Stimulated activated CD4-positive, alpha-beta T cell treated with anti-CD3 and anti-CD28 coated beads, TNF-alpha, amount 100 ng/mL, for 1 hour (primary cell): ENCODE data around the gene CLPTM1.
A peak's percentile ranks its signal among the peaks of the same experiment; 100 is the strongest.
"Not testable (repeated sequence)": the region's sequence is repeated elsewhere in the genome, so short reads cannot be mapped to it uniquely, and the experiment has no call there.

ENCODE experiments used
- DNase-seq, 3 donors: peaks; one replicate each; pipeline ENCODE4 v3.0.0-alpha.2; 2020; ENCODE audit warnings: low read depth in 3 of 3, low spot score in 1 of 3

CLPTM1 gene

DNA sequence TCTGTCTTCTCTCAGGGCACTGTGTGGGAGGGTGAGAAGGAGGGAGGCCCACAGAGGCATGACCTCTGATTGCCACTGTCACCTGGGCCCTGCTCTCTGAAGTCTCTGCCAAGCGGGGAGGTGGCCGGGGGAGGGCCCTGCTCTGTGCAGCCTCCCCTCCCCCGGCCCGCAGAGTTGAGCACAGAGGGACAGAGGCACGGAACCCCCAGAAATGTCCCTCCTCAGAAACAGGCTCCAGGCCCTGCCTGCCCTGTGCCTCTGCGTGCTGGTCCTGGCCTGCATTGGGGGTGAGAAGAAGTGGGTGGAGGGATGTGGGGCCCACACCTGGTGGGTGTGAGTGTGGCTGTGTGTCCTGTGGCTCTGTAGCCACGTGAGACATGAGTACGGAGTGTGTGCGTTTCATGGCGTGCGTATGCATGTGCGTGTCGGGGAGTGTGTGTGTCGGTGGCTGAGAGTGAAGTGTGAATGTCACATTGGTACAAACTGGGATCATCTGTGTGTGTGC is 13.1 kb upstream of the CLPTM1 start, which contains the start of gene APOC4:
Gene APOC4 (plus strand): TSS at position 171 of the 505 bp plus-strand sequence. CDS start 41 bp downstream, at position 212.
- DNase-seq: no peak

DNA sequence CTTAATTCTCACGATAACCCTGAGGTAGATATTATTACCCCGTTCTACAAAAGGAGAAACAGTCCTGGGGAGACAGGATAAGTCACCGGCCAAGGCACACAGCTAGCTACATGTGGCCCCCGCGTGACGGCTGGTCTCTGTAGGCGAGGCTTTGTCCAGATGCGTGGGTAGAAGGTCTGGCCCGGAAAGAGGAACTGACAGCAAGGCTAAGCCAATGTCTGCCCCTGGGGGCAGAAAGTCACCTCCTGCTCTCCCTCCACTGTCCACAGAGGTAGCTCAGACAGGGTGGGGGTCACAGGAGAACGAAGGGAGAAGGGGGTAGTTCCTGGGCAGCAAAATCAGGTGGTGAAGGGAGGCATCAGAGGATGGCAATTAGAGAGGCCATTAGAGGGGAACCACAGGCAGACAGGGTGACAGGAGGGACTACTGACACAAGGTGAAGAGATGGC is 11.4 kb upstream of the CLPTM1 start:
- no peak for DNase-seq

DNA sequence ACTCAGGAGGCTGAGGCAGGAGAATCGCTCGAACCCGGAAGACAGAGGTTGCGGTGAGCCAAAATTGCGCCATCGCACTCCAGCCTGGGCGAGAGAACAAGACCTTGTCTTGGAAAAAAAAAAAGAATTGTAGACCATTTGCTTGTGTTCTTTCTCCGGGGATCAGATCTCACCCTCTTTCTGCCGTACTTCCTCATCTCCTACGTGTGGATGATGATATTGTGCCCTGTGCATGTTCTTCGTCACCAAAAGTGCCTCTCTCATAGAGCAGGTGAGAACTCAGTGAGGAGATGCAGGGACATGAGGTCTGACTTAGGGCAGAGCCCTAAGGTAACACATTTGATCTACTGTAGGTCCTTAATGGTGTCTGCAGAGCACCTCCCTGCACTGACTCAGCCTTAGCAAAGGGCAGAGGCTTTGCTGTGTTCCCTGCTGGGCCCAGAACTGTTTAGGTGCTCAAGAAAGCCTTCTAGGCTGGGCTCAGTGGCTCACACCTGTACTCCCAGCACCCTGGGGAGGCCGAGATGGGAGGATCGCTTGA is 8.1 kb upstream of the CLPTM1 start:
- no peak for DNase-seq

DNA sequence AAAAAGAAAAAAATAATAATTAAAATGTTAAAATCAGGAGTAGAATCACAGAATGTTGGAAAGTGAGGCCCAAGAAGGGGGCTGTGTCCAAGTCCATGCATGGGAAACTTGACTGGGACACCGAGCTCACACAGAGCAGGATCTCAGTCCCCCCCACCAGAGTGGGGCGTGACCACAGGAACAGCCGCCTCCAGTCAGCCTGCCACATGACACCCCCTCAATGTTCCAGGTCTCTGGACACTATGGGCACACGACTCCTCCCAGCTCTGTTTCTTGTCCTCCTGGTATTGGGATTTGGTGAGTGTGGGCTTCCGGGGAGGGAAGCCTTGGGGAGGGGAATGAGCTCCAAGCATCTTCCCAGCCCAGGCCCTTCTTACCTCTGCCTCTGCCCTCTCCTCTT is 6.9 kb upstream of the CLPTM1 start:
- DNase-seq: no peak

DNA sequence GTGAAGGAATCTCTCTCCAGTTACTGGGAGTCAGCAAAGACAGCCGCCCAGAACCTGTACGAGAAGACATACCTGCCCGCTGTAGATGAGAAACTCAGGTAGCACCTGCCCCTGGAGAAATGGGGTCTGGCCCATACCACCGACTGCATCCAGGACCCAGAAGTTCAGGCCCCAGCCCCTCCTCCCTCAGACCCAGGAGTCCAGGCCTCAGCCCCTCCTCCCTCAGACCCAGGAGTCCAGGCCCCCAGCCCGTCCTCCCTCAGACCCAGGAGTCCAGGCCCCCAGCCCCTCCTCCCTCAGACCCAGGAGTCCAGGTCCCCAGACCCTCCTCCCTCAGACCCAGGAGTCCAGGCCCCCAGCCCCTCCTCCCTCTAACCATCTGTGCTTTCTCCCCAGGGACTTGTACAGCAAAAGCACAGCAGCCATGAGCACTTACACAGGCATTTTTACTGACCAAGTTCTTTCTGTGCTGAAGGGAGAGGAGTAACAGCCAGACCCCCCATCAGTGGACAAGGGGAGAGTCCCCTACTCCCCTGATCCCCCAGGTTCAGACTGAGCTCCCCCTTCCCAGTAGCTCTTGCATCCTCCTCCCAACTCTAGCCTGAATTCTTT is 6.3 kb upstream of the CLPTM1 start:
- DNase-seq: no peak

DNA sequence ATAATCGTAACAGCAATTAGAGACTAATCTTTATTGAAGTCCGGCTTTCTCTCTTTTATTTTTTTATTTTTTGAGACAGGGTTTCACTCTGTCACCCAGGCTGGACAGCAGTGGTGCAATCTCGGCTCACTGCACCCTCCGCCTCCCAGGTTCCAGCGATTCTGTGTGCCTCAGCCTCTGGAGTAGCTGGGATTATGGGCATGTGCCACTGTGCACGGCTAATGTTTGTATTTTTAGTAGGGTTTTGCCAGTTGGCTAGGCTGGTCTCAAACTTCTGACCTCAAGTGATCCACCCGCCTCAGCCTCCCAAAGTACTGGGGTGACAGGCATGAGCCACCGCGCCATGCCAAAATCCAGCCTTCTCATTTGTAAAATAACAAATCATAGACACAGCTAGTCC is 5.6 kb upstream of the CLPTM1 start:
- DNase-seq: no peak

DNA sequence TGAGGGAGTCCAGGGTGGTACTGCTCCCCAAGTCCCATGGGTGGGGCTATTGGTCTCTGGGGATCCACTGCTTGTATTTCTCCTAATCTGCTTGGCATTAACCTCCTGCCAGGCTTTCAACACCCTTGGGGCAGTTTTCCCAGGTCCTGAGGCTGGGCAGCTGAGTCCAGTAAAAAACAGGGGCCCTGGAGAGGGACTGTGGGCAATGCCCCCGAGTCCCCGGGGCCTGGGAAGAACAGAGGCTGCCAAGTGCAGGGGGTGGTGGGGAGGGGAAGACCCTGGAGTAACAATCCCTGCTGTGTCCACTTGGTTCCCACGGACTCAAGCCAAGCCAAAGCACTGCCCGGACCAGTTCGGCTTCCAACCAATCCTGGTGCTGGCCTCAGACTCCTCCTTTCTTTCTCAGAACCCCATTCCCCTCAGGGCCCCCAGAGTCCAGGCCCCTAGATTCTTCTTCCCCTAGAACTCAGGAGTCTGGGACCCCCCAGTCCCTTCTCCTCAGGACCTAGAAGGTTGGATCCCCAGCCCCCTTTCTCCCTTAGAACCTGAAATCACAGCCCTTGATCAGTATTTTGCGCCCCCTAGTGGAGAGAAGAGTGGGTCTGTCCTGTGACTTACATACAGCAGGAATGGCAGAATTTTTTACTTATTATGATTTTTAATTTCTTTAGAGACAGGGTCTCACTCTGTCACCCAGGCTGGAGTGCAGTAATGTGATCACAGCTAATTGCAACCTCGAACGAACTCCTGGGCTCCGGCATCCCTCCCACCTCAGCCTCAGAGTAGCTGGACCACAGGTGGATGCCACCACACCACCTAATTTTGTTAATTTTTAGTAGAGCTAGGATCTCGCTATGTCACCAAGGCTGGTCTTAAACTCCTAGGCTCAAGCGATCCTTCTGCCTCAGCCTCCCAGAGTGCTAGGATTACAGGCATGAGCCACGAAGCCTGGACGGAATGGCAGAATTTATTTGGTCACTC is 3.7 kb upstream of the CLPTM1 start:
- peak in 2 of 3 donors; percentile 39 to 40 for DNase-seq

DNA sequence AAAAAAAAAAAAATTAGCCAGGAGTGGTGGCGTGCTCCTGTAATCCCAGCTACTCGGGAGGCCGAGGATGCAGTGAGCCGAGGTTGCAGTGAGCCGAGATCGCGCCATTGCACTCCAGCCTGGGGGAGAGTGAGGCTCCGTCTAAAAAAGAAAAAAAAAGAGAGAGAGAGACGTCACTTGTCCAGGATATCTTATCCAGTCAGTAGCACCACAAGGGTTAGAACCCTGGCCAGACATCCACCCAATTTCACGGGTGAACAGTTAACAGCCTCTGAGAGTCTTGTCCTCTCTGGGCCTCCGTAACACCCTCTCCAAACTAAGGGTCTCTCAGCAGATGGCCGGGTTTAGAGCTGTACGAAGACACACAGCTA is 917 bp upstream of the CLPTM1 start:
- no peak for DNase-seq

DNA sequence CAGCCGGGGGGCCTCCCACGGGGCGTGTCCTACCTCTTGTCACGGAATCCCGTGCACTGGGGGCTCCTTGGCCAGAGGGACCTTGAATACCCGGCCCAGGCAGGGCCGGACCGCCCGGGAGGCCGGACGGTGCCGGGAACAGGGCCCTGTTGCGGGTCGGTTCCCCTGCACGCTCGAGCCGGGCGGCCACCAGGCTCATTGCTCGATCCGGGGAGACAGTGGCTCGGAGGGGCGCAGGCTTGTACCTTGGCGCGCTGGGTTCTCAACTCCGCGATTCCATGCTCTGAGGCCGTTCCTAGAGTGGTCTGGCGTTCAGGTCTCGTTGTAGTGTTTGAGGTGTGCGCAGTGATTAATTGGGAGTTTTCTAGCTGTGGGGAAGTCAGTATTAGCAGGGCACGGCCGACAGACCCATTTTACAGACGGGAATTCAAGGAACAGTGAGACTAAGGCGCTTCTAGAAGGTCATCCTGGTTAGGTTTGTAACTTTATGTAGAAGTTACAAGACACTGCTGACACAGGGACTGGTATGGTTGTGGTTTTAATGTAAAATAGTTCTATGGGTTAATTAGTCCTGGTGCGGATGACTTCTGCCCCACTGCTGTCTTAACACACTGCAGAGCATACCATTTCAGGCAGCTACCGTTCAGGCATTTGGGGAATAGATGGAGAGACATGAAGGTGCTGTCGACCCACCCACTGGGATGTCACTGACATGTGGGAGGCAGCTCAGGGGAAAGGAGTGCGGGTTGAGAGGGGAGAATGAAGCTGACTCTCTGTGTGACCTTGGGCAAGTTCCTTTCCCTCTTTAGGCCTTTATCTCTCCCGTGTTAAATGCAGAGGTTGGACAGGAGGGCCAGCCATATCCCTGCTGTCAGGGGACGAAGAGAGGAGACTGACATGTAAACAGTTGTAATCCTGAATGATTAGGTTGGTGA is 592 bp downstream of the CLPTM1 start:
- DNase-seq: no peak

DNA sequence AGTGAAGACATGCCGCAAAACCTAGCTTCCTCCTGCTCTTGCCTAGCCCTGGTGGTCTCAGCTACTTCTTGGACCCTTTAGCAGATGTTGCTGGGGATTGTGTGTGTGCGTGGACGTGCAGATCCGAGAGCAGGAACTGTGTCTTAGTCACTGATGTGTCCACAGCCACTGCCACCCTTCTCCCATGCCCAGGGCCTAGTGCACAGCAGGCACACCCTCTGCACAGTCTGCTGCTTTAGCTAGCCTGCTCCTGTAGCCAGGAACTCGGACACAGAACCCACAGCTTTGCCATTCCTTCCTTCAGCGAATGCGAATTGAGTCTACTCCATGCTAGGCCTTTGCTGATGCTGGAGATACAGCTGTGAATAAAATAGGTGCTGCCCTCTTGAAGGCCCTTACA is 2.3 kb downstream of the CLPTM1 start:
- no peak for DNase-seq

DNA sequence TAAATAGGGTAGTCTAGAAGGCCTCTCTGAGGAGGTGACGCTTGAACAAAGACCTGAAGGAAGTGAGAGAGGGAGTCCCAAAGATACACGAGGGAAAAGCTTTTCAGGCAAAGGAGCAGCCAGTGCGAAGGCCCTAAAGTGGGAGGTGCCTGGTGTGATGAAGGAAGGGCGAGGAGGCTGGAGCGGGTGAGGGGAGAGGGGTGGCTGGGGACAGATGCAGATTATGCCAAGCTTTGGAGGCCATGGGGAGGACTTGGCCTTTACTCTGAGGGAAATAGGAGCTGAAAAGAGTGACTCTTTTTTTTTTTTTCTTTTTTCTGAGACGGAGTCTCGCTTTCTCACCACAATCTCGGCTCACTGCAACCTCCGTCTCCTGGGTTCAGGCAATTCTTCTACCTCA is 2.9 kb downstream of the CLPTM1 start:
- DNase-seq: no peak

DNA sequence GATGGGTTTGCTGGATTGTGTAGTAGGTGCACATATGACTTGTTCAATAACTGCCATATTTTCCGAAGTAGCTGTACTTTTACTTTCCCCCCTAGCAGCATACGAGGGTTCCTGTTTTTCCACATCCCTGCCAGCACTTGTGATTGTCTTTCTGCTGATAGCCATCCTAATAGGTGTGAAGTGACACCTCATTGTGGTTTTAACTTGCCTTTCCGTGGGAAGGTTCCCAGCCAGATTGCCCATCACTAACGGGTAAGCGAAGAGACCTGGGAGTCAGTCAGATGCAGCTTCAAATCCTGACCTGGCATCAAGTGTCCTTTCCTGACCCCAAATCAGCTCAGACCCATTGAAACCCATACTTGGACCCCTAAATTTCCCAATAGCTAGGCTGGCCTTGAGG is 4.5 kb downstream of the CLPTM1 start:
- DNase-seq: no peak

DNA sequence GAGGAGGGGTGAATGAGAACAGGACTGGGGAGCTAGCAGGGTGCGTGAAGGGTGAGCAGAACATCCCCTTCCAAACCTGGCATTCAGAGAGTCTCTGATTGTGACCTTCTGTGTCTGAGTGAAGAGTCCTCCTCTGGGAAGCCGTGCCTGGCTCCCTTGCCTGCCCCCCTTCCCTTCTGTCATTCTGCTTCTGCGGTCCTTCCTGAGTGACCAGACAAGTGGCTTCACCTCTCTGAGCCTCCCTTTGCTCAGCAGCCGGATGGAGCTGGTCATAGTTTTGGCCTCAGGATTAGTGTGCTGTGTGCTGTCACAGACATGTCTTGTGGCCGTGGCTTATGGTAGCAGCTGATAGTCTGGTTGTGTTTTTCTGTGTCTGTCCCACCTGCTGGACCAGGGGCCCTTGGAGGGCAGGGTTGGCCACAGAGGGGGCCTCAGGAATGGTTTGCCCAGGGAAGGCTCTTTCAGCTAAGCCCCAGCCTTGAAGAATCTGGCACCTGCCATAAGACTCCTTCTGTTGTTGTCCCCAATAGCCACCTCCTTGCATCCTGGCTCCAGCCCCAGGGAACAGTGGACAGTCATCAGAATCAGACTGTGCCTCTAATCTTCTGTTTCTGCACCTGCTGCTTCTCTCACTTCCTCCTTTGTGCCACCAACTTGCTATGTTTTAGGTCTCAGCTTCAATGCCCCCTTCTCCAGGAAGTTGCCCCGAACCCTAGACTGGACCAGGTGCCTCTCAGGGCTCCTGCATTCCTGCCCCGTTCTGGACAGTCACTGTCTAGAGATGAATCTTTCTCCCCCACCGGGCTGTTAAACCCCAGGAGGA is 5.9 kb downstream of the CLPTM1 start:
- DNase-seq: no peak

DNA sequence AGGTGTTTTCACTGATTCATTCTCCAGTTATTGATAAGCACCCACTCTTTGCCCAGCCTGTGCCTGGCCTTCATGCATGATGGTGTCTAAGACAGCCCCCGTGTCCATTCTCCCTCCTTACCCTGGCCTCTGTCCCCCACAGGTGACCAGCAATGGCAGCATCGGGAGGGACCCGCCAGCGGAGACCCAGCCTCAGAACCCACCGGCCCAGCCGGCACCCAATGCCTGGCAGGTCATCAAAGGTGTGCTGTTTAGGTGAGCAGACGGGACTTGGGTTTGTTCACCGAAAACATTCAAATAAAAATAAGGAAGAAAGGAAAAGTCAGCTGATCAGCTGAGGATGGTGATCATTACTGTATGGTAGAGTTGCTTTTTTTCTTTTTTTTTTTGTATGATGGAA is 6.6 kb downstream of the CLPTM1 start:
- no peak for DNase-seq

DNA sequence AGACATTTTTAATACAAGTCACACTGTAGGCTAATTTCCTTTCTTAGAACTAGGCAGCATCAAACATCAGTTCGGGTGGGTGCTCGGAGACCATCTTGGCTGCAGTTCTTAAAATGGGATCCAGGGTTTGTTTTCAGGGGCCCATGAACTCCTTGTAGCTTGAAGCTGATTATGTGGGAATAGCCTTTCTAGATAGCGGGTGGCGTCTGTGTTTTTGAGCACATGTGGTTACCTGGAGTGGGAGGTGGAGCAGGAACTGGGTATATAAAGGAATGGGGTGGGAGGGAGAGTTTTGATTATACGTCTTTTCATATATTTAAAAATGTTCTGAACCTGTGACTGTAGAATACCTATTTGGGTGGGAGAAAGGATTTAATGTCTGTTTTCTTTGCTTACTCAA is 12.9 kb downstream of the CLPTM1 start:
- no peak for DNase-seq

DNA sequence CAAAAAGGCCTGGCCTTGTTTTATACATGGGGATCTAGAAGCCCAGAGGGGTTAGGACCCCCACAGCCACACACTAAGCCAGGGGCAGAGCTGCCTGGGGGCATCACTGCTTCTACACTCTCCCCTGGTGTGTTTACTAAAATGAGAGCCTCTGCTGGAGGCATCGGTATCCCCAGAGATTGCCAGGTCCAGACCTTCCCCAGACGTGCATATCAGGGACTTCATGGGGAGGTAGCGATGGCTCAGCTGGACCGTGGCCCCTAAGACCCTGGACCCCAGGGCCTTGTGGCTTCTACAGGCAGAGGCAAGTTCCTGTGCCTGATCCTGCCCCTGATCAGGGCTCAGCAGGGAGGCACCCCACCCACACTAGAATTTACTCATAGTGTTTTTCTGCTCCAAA is 13.5 kb downstream of the CLPTM1 start:
- no peak for DNase-seq

DNA sequence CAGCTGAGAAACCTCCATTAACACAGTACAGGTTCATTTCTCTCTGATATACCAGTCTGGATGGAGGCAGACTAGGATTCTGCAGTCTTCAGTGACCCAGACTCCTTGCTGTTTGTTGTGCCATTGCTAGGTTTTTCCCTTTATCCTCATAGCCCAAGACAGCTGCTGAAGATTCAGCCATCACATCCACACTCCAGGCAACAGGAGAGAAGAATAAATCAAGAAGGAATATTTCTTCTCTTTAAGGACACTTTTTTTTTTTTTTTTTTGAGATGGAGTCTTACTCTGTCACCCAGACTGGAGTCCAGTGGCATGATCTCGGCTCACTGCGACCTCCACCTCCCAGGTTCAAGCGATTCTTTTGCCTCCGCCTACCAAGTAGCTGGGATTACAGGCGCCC is 14.3 kb downstream of the CLPTM1 start:
- DNase-seq: no peak

DNA sequence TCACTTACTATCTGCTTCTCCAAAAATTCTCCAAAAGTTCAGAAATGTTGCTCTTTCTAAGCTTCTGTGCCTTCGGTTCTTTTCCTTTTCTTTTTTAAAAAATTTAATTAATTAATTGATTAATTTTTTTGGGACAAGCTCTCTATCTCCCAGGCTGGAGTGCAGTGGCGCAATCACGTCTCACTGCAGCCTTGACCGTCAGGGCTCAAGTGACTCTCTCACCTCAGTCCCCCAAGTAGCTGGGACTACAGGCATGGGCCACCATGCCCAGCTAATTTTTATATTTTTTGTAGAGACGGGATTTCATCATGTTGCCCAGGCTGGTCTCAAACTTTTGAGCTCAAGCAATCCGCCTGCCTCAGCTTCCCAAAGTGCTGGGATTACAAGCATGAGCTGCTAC is 16.3 kb downstream of the CLPTM1 start:
- DNase-seq: not testable (repeated sequence)

DNA sequence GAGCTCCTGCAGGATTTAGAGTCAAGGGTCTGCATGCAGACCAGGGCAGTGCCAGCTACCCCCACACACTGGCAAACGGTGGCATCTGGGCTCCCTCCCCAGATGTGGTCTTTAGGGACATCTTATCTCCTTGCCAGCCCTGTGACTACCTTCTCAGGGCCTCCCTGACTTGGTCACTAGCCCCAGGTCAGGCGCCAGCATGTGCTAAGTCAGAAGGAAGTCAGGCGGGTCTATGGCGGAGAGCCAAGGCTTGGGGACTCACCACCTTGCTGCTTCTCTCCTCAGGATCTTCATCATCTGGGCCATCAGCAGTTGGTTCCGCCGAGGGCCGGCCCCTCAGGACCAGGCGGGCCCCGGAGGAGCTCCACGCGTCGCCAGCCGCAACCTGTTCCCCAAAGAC is 17.6 kb downstream of the CLPTM1 start:
- DNase-seq: no peak
